AG04449 (cell line): ENCODE measurements around the gene WDR75.

Source experiments
- CTCF ChIA-PET: fragments of 350-600 bp; formaldehyde crosslinking; extraction: SDS; loops from one replicate; lab custom pipeline; 2021; ENCODE audit warnings: antibody characterized with exemption; lab: Yijun Ruan, JAX
- POLR2A ChIA-PET: fragments of 400-600, 350-600 bp; formaldehyde crosslinking; extraction: SDS; loops from one replicate; lab custom pipeline; 2020; ENCODE audit warnings: antibody characterized with exemption, inconsistent platforms; lab: Yijun Ruan, JAX
- DNase-seq: peaks from one replicate; pipeline ENCODE4 v3.0.0-alpha.2; 2010; ENCODE audit warnings: low read depth, low spot score
- H3K4me3 ChIP-seq: 2 replicates; pipeline ENCODE4 v1.5.1; 2011; ENCODE audit warnings: low read depth, mild to moderate bottlenecking, control low read depth, low read length
- CTCF ChIP-seq: IDR thresholded peaks from one replicate; pipeline ENCODE4 v1.5.1; 2011; ENCODE audit warnings: mild to moderate bottlenecking, moderate library complexity, low read length, control low read depth, inconsistent platforms; ENCODE audit not compliant: insufficient read depth; ENCODE audit errors: missing control alignments

Gene WDR75

GRCh38 chr2:189412330-189412953 lies 28.8 kb upstream of the WDR75 start:
- TF ChIP-seq CTCF = peak; percentile 43
- H3K4me3 ChIP-seq = no peak overlapping the region
- ChIA-PET CTCF (interaction anchor here (0.6 to 3.7 kb wide), 30 partner anchors 9 to 1912 kb away, joined by 3 to 56 read pairs (median 4); no protein-coding TSS in a partner anchor), POLR2A (no interaction called here)
- DNase-seq = no peak

GRCh38 chr2:189413249-189413648 lies 28.0 kb upstream of the WDR75 start:
- H3K4me3 ChIP-seq = no peak overlapping the region
- POLR2A ChIA-PET = no interaction called here
- TF ChIP-seq CTCF = no peak
- no peak for DNase-seq
- CTCF ChIA-PET = interaction anchor here (0.8 to 3.7 kb wide), 17 partner anchors 10 to 1913 kb away, joined by 3 to 56 read pairs (median 4); no protein-coding TSS in a partner anchor

DNA sequence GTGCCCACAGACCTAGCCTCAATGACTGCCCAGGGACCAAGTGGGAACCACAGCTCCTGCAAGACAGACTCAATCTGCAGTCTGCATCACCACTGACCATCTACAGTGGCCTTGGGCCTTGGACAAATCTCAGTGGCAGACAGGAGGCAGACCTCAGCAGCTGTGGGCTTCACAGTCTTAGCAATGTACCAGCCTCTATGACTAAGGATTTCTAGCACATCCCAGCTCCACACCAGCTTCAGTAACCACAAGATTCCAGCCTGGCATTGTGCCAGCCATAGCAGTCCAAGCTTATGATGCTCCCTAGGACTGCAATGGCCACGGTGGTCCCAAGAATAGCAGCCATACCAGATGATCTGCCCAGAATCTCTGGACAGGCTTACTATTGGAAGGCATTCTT lies 19.6 kb upstream of the WDR75 start:
- ChIA-PET CTCF (interaction anchor here (2.6 kb wide), 1 partner anchor 10 kb away, joined by 12 read pairs; no protein-coding TSS in a partner anchor), POLR2A (no interaction called here)
- H3K4me3 ChIP-seq = no peak overlapping the region
- TF ChIP-seq CTCF = peak; percentile 0
- DNase-seq = peak; percentile 45

- DNase-seq = no peak
- ChIA-PET POLR2A (no interaction called here), CTCF (no interaction called here)
- no peak for TF ChIP-seq CTCF
- no peak overlapping the region for H3K4me3 ChIP-seq
These were observed 16.3 kb upstream of the WDR75 start for GRCh38 chr2:189424961-189425360.

DNA sequence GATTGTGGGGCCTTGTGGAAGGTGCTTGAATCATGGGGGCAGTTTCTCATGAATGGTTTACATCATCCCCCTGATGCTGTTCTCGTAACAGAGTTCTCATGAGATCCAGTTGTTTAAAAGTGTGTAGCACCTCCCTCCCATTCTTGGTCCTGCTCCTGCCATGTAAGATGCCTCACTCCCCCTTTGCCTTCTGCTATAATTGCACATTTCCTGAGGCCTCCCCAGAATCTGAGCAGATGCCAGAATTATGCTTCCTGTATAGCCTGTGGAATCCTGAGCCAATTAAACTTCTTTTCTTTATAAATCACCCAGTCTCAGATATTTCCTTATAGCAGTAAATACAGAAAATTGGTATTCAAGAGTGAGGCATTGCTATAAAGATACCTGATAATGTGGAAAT lies 15.6 kb upstream of the WDR75 start:
- ChIA-PET CTCF (interaction anchor here (2.2 kb wide), 1 partner anchor 14 kb away, joined by 7 read pairs; no protein-coding TSS in a partner anchor), POLR2A (no interaction called here)
- no peak for TF ChIP-seq CTCF
- no peak overlapping the region for H3K4me3 ChIP-seq
- DNase-seq = no peak

- ChIA-PET POLR2A (no interaction called here), CTCF (interaction anchor here (2.2 kb wide), 1 partner anchor 15 kb away, joined by 7 read pairs; no protein-coding TSS in a partner anchor)
- no peak for DNase-seq
- no peak overlapping the region for H3K4me3 ChIP-seq
- TF ChIP-seq CTCF = no peak
These were observed 14.4 kb upstream of the WDR75 start for GRCh38 chr2:189426886-189427285.
